Fibroblast of skin of abdomen (primary cell): ENCODE measurements around the gene AIF1.

Experiments used
- DNase-seq: peaks from one replicate; pipeline ENCODE4 v3.0.0-alpha.2; 2013

Gene AIF1

DNA sequence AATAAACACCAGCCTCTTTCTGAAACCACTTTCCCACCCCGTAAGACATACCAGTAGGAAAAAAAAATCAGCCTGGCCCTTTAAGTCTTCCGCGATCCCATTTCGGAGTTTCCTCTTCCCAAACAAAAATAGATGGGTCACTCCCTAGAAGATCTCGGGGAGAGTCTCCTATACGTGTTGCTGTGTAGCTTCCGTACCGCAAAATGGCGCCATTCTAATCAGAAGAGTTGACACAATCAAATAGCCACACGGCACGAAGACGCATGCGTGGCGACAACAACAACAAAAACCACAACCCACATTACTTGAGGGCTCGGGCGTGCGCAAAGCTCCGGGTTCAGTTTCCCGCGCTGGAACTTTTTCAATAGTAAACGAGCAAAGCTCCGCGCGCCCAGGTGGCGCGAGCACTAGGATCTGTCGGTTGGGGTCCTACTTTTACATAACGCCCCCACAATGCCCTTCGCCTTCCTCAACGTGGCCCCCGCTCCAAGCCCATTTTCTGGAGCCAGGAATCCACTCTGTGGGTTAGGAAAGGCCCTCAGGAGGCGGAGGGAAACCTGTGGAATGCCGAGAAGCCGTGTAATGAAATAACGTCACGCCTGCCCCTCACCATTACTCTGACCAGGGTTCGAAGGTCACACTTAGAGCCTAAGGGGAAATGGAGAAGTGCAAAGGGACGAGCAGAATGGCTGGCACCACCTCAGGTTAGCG is 49.9 kb downstream of the AIF1 start, which contains the start of gene GPANK1:
GPANK1 (minus strand) TSS at position 208 of the 711 bp plus-strand sequence. CDS start 519 bp downstream, outside the sequence.
- DNase-seq = peak; percentile 94

DNA sequence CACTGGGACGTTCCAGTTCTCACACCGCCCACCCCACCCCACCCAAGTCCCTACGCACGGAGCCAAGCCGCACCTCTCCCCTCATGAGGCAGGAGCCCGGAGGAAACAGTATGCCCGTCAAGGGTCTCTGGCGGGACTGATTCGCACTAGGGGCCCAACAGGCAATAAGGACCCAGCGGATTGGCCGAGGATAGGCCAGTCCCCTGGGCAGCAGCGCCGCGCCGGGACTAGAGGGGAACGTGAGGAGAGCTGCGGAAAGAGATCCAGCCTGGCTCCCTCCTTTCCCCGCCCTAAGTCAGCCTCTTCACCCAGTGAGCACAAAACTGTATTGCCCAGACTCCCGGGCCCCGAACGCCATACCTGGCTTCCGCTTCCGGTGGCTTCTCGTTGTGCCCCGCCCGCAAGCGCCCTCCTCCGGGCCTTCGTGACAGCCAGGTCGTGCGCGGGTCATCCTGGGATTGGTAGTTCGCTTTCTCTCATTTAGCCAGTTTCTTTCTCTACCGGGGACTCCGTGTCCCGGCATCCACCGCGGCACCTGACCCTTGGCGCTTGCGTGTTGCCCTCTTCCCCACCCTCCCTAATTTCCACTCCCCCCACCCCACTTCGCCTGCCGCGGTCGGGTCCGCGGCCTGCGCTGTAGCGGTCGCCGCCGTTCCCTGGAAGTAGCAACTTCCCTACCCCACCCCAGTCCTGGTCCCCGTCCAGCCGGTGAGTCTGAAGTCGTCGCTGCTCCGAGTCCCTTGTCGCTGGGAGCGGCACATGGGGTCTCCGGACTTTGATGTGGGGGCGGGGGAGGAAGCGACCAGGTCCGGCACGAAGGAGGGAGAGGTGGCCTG is 50.7 kb downstream of the AIF1 start, which contains the start of gene CSNK2B:
CSNK2B (plus strand) TSS at position 580 of the 836 bp plus-strand sequence. CDS start 752 bp downstream, outside the sequence.
- peak; percentile 97 for DNase-seq

DNA sequence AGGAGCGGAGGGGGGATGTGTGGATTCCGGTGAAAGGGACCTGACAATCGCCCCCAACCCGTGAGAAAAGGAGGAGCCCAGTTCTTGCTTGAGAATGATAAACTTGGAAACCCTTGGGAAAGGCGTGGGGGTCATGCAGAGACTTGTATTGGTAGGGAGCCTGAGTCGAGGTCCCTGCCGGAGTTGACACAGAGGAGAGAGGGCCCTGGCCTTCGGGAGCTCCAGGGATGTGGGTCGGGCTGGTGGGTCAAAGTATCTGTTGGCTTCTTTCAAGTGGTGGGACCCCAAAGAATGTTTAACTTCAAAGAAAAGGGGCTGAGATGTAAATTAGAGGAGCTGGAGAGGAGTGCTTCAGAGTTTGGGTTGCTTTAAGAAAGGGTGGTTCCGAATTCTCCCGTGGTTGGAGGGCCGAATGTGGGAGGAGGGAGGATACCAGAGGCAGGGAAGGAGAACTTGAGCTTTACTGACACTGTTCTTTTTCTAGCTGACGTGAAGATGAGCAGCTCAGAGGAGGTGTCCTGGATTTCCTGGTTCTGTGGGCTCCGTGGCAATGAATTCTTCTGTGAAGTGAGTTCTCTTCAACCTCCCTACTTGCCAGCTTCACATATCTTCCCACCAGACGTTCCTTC is 51.4 kb downstream of the AIF1 start:
- no peak for DNase-seq
